ENCODE measurements around the gene RAD52. TPM values are rescaled to one million over a fixed set of nuclear protein-coding genes. Genes with fewer than 3 reads are reported as not detected.

The RAD52 gene
- 8.0 and 15.1 TPM in 2 replicates for total RNA-seq

DNA sequence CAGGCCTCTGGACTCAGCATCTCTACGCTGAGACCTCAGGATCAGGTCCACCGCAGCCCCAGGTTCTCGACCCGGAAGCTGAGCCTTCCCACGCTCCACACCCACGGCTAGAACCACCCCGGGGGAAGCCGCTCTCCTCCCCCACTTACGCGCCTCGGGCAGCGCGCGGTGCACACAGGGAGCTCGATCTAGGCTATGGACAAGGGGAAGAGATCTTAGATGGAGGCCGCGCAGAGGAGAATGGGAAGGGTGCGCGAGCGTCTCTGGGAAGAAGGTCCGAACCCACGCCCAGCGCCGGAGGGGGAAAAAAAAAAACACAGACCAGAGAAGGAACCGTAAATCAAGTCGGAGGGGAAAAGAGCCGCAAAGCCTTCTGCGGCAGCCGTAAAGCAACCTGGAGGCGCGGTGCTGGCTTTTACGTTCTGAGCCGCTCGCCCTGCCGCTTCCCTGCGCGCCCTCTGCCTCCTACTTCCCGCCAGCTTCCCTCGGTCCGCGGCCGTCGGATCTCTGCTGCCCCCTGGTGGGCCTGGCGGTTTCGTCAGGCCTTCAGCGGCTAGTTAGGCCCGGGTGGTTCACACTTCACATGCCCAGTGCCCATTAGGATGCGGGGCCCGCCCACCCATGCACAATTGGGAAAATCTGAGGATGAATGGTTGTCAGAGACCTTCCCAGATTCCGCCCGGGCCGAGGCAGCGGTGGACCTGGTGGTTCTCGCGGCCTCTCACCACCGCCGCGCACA is at the start of gene RAD52:
Gene RAD52 (minus strand): TSS at position 242 of the 739 bp plus-strand sequence. CDS start 16,636 bp downstream, outside the sequence.

DNA sequence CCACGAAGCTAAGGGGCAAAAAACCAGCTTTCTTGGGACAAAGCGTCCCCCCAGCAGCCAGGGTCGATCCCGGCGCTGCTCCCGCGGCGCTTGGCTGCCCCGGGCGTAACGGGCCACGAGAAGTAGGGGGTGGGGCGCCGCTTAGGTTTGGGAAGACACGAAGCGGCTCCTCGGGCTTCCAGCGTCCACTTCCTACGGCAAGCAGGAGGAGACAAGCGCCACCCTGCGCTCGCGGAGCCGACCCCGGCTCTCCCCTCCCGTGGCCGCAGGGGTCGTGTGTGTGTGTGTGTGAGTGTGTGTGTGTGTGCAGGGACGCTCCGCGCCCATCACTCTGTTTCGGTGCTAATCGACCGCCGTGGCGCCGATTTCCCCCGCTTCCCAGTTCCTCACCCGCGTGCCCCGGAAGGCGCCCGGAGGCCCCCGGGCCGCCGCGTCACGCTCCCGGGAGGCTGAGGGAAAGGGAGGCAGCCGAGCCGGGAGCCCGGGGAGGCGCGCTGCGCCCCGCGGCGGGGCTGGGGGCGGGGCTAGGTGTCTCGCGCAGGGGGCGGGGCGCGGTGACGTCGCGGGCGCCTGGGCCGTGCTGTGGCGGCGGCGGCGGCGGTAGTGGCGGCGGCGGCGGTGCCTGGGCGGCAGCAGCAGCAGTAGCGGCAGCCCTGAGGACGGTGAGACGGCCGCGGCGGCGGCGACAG is 41.3 kb upstream of the RAD52 start, which contains the start of gene ERC1:
Gene ERC1 (plus strand): TSS at position 563 of the 689 bp plus-strand sequence. CDS start 36,681 bp downstream, outside the sequence.

Other genes starting within 250 kb of the RAD52 start
- gene WNK1, start 197.1 kb downstream of the RAD52 start, total RNA-seq: 67.3 and 96.7 TPM in 2 replicates
- 13.5 and 21.9 TPM in 2 replicates for gene ERC1, start 41.5 kb upstream of the RAD52 start, total RNA-seq

Data from mesangial cell (primary cell).